ENCODE measurements around the gene DCHS2.

DNA sequence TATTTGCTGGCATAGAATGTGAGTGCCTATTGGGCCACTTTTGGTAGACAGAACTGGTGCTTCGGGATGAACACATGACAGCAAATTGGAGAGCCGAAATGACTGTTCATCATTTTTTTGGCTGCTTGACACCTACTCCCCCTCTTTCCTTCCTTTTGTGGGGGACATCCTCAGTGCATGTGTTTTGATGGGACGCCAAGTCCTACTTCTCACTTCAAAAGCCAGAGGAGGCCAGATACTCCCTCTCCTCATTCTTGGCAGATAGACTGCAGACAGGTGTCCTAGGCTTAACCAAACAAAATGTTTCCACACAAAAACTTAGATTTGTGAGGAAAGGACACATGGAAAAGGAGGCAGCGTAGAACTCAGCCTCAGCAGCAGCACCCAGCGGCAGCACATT, 62.4 kb downstream of the DCHS2 start:
- TF ChIP-seq, protein P1, sequence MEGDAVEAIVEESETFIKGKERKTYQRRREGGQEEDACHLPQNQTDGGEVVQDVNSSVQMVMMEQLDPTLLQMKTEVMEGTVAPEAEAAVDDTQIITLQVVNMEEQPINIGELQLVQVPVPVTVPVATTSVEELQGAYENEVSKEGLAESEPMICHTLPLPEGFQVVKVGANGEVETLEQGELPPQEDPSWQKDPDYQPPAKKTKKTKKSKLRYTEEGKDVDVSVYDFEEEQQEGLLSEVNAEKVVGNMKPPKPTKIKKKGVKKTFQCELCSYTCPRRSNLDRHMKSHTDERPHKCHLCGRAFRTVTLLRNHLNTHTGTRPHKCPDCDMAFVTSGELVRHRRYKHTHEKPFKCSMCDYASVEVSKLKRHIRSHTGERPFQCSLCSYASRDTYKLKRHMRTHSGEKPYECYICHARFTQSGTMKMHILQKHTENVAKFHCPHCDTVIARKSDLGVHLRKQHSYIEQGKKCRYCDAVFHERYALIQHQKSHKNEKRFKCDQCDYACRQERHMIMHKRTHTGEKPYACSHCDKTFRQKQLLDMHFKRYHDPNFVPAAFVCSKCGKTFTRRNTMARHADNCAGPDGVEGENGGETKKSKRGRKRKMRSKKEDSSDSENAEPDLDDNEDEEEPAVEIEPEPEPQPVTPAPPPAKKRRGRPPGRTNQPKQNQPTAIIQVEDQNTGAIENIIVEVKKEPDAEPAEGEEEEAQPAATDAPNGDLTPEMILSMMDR (IDR thresholded peaks at IDR 0.05) = no peak
- no peak for TF ChIP-seq POLR2A (IDR thresholded peaks at IDR 0.05)
- no peak for TF ChIP-seq POLR2AphosphoS5 (IDR thresholded peaks at IDR 0.05)
